CD4-positive, alpha-beta T cell treated with Interleukin-1 beta for 1 hour (primary cell): Measurements from ENCODE around the gene PHLPP1.
"Not testable (repeated sequence)": the region's sequence is repeated elsewhere in the genome, so short reads cannot be mapped to it uniquely, and the experiment has no call there.

ENCODE experiments used
- DNase-seq, 2 donors: peaks; one replicate each; pipeline ENCODE4 v3.0.0-alpha.2; 2020 to 2022

The PHLPP1 gene

DNA sequence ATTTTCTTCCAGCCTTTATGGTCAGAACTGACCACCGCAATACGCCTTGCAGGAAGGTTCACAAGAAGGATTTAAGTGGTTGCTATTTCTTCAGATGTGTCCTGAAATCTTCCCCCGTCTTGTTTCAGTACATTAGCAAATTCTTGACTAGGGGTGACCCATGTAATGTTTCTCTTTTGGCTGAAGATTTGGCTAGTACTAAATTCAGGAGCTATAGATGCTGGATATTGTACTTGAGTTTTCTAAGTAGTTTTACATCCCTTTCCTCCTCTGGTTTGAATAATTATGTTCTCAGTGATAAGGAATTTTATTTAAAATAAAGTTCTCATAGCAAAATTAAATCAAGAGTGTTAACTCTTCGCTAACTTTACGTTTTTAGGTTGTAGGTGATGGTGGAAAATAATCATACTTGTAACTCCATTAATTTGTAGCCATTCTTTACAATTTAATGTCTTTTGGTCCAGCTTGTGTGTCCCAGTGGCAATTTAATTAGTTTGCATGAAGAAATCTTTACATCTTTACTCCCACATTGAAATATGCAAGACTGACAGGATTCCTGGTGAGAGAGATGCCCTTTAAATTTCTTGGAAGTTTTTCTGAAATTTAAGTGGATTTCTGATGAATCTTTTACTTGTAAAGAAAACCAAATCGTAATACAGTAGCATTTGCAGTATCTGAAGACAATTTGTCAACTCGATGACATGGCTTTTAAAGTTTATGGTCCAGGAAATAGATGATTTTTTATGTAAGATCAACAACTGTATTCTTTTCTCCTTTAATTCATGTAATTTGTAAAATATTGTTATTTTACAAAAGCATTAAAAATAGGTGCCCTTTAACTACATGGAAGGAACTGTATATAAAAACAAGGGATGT lies 2.8 kb downstream of the PHLPP1 start:
- no peak for DNase-seq

DNA sequence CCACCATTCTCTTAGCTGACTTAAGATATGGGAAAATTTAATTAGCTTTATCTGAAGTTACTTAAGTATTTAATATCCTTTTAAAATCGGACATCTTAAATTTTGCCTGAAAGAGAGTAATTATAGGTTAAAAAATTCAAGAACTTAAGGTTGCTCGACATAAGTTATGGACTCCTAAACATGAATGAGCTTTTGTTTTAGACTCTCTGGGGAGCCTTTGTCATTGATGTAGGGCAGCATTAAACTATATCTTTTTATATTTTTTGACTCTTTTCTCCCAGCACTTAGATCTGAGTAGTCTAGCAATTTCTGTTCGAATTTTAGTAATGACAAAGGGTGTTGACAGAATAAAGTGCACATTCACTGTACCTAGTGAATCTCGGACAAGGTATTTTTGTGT lies 4.7 kb downstream of the PHLPP1 start:
- no peak for DNase-seq

- no peak for DNase-seq
These were observed 5.6 kb downstream of the PHLPP1 start for GRCh38 chr18:62720766-62721613.

- no peak for DNase-seq
These were observed 6.8 kb downstream of the PHLPP1 start for GRCh38 chr18:62721839-62722795.

- DNase-seq: no peak
These were observed 8.4 kb downstream of the PHLPP1 start for GRCh38 chr18:62723666-62724281.

DNA sequence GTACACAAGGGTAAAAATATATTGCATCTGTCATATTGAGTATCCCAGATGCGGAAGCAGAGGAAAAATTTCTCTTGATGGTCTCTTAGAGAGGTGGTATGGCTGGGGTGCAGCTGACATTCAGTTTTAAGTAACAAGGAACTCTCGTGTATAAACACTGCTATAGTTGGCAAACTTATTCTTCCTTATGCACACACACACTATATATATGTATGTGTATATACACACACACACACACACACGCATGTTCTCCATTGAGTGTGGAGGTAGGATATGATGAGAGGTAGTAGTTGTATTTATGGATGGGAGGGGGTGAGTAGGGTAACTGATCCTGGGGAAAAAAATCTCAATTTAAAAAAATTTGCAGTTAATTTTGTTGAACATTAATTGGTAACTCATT lies 10.6 kb downstream of the PHLPP1 start:
- no peak for DNase-seq

DNA sequence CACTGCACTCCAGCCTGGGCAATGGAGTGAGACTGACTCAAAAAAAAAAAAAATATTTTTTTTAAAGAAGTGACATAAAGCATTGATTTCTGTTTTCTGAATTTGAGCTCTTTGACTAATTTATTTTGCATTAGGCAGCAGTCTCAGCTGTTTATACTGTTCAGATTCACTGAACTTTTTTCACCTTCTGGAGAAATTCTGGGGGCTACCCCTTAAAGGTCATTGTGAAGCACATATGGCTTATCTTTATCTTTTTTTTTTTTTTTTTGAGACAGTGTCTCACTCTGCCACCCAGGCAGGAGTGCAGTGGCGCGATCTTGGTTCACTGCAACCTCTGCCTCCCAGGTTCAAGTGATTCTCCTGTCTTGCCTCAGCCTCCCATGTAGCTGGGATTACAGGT lies 12.9 kb downstream of the PHLPP1 start:
- DNase-seq: no peak

- no peak for DNase-seq
These were observed 14.4 kb downstream of the PHLPP1 start for GRCh38 chr18:62729487-62730386.

DNA sequence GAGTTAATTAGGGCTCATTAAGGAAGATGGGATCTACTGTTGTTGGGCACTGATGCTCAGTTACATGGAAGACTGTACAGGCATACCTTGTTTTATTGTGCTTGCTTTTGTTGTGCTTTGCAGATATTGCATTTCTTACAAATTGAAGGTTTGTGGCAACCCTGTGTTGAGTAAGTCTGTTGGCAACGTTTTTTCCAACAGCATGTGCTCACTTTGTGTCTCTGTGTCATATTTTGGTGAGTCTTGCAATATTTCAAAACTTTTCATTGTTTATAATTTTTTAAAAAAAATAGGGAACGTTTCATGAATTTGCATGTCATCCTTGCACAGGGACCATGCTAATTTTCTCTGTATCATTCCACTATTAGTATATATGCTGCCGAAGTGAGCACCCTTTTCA lies 15.6 kb downstream of the PHLPP1 start:
- DNase-seq: no peak

DNA sequence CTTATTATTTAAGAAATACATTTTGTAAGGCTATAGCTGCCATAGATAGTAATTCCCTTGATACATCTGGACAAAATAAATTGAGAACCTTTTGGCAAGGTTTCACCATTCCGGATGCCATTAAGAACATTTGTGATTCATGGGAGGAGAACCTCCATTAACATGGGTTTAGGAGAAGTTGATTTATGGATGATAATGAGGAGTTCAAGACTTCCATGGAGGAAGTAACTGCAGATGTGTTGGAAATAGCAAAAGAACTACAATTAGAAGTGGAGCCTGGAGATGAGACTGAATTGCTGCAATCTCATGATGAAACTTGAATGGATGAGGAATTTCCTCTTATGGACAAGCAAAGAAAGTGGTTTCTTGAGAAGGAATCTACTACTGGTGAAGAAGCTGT lies 17.3 kb downstream of the PHLPP1 start:
- DNase-seq: no peak

GRCh38 chr18:62734290-62734689 lies 18.9 kb downstream of the PHLPP1 start:
- no peak for DNase-seq

DNA sequence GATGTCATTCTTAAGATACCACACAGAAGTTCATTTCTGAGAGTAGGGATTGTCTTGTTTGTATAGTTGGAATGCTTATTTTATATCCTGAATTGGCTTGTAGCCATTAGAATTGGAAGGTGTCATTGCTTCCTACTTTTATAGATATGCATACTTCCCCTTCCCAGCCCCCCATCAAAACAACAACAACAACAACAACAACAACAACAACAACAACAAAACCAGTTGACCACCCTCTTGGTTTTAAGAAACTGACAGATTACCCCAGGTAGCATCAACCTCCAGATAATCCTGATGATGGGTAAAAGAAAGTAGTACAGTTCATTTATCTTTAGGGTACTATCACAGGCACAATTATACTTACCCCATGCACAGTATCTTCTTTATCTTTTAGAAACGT lies 20.0 kb downstream of the PHLPP1 start:
- DNase-seq: no peak

DNA sequence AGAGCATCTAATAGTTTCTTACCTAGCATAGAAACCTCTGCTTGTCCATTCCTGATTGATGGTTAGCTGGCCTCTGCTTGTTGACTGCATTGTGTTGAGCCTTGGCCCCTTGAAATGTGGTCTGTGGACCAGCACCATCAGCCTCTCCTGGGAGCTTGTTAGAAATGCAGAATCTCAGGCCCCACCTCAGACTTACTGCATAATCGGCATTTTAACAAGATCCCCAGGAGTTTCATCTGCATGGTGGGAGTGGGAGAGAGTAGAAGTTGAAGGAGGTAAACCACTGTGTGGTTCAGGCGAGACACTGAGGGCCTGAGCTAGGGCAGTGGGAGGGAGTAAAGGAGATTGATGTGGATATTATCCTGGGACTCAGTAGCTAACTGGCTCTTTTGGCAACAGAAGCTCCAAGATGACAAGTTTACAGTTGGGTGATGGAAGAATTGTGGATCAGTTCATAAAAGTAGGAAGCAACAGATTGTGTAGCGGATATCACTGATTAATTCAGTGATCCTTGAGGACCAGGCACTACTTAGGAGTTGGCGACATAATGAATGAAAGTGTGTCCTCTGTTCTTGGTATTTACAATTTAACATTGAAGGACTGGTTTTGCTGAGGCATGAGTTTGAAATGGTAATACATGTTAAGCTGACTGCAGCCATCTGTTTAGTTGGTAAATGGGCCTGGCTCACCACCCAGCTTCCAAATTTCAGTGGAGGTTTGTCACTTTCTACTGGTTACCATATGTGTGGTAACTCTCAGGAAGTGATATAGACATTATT lies 20.9 kb downstream of the PHLPP1 start:
- no peak for DNase-seq

DNA sequence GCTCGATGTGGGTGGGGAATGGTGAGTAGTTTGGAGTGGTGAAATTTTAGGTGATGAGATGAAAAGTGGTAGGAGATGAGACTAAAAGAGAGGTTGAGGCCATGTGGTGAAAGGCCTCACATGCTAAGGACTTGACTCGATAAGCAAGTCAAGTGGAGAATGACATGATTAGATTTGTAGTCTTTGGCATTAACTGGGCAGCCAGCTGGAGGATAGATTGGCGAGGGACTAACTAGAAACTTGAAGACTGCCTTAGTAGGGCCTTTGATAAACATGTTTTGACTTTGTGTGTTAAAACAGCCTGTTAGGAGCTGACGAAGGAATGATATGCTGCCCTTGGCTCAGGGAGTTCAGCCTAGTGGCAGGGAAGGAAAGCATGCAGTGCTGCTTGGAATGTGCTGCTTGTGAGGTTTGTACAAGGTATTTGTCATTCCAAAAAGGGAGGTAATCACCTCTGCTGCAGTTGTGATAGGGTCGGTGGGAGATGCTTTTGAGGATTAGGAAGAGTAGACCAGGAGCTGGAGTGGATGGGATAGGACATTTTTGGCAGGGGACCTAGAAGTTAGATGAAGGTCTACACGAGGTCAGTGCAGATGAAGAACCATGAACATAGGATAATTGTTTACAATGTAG lies 22.0 kb downstream of the PHLPP1 start:
- no peak for DNase-seq

- DNase-seq: no peak
These were observed 23.3 kb downstream of the PHLPP1 start for GRCh38 chr18:62738639-62739038.

DNA sequence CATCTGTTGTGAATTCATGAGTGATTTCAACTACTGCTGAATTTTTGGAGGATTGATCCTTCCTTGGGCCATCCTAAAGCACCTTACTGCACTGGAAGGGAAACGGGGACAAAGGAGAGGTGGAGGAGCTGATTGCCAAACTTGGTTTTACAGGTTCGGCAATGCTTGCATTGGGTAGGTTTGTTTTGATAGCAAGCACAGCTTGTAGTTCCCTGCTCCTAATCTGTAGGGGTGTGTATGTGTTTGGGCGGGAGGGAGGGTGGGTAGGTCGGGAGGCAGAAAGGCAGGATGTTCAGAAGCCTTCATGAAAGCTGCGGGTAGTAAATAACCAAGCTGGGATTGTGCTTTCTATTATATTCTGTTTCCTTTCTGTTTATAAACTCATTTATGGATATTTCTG lies 24.6 kb downstream of the PHLPP1 start:
- no peak for DNase-seq

GRCh38 chr18:62740650-62741049 lies 25.3 kb downstream of the PHLPP1 start:
- DNase-seq: not testable (repeated sequence)

DNA sequence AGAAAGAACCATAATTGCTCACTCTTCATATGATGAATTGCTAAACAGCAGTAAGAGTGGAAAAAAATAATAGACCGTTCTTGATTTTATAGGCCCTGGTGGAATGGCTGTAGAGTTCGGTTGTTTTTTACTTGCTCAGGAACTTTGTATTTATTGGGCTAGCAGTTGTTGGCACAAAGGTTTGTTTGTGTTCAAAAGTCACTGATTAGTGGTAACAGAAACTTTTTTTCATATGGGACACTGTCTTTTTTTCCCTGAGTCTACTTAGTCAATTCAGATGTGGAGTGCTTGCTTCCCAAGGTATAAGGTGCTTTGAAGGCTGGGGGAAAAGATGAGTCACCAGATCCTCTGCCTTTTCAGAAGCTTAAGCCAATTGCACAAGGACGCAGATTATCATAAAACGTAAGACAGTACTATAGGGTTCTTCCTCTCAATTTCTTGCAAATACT lies 25.8 kb downstream of the PHLPP1 start:
- no peak for DNase-seq

DNA sequence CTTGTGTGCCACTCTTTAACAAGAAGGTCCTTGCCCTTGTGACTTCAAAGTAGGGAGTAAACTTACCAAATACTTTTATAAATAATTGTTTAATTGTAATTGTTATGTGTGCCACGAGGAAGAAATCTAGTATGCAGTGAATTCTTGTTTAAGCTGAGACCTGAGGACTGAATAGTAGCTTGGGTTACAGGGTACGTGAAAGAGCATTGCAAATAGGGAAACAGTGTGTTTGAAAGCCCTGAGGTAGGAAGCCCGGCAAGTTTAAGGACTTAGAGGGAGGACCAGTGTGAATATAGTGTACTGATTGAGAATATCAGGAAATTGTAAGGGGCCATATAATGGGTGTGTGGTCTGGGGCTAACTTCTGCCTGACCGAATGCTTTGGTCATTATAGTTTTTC lies 26.2 kb downstream of the PHLPP1 start:
- no peak for DNase-seq
